Esophagus muscularis mucosa (tissue), 4 donors: Measurements from ENCODE around the gene ZNF41. TPM values are rescaled to one million over a fixed set of nuclear protein-coding genes. Genes with fewer than 3 reads are reported as not detected.

ENCODE experiments used
- DNase-seq: peaks from one replicate; pipeline ENCODE4 v3.0.0-alpha.2; 2017; ENCODE audit errors: extremely low spot score
- H3K27ac ChIP-seq, 4 donors: fragments of 200-600 bp; sonication (generic); replicated peaks in 1 of 4; 1 replicate in 3 of 4; 2 replicates in 1 of 4; pipeline ENCODE4 v1.5.1; 2016 to 2019; ENCODE audit warnings: mild to moderate bottlenecking in 1 of 4
- H3K27me3 ChIP-seq, 4 donors: fragments of 200-600 bp; sonication (generic); one replicate each; pipeline versions ENCODE4 v1.5.1 to v1.6.0; 2016 to 2019
- H3K36me3 ChIP-seq, 4 donors: fragments of 200-600 bp; sonication (generic); one replicate each; pipeline ENCODE4 v1.5.1; 2016 to 2019
- H3K4me1 ChIP-seq, 4 donors: fragments of 200-600 bp; sonication (generic); one replicate each; pipeline ENCODE4 v1.5.1; 2016 to 2019
- H3K4me3 ChIP-seq, 4 donors: fragments of 200-600 bp; sonication (generic); 1 replicate in 2 of 4; 2 replicates in 2 of 4; pipeline ENCODE4 v1.5.1; 2016 to 2019; ENCODE audit warnings: mild to moderate bottlenecking in 4 of 4, moderate library complexity in 1 of 4
- H3K9me3 ChIP-seq, 4 donors: fragments of 200-600 bp; sonication (generic); 1 replicate in 3 of 4; 2 replicates in 1 of 4; pipeline ENCODE4 v1.5.1; 2016 to 2019
- CTCF ChIP-seq, 3 experiments: fragments of 200-600 bp in 2 of 3; fragments of 450-650 bp in 1 of 3; sonication (generic) in 2 of 3; IDR thresholded peaks; one replicate each; pipeline ENCODE4 v1.5.1; 2017 to 2019; ENCODE audit warnings: antibody characterized with exemption in 3 of 3, mild to moderate bottlenecking in 2 of 3, moderate library complexity in 1 of 3
- EP300 ChIP-seq: sonication (generic); formaldehyde crosslinking; IDR thresholded peaks from one replicate; pipeline ENCODE4 v1.6.1; 2017; ENCODE audit warnings: antibody characterized with exemption
- POLR2A ChIP-seq: fragments of 450-650 bp; IDR thresholded peaks from one replicate; pipeline ENCODE4 v1.6.1; 2017; ENCODE audit warnings: antibody characterized with exemption, moderate library complexity, mild to moderate bottlenecking, low read depth
- POLR2AphosphoS5 ChIP-seq, 2 donors: sonication (generic); formaldehyde crosslinking; IDR thresholded peaks; one replicate each; pipeline ENCODE4 v1.6.1; 2017; ENCODE audit warnings: antibody characterized with exemption in 2 of 2
- WGBS: methylation state at CpG from one replicate; pipeline ENCODE4 v1.1.5; 2018; 5-methylcytosine and 5-hydroxymethylcytosine counted together
- intact Hi-C: fragments of 100-400 bp; cut with DNase I; formaldehyde crosslinking; loops from one replicate; pipeline ENCODE4 v1.15.1; 2023
- total RNA-seq, 4 donors: library from RNA; depleted of rRNA; stranded (reverse); fragments of >200 nt; gene quantifications; one replicate each; pipeline versions ENCODE4 v1.1.0 to v1.2.1, GENCODE V29; 2016

The ZNF41 gene
- total RNA-seq, 4 donors from 2014 or later = 7.5 to 9.0 (median 7.6) TPM

GRCh38 chrX:47481160-47481559, 1.9 kb downstream of the ZNF41 start:
- no peak for DNase-seq
- no peaks in the 10 kb centered on the region for H3K27me3 ChIP-seq
- H3K4me3 ChIP-seq = no peak overlapping the region
- H3K9me3 ChIP-seq = peaks cover 0 to 8% (median 0%) of the 10 kb centered on the region in 4 donors
- no peaks in the 10 kb centered on the region for H3K36me3 ChIP-seq
- no peak overlapping the region for H3K27ac ChIP-seq
- intact Hi-C loops = loop anchor here (5.0 kb wide), 1 partner anchor 41 kb away; no protein-coding TSS in a partner anchor
- 84% methylated on average over 2 of the region's 2 CpGs for WGBS
- no peak for TF ChIP-seq POLR2AphosphoS5 (IDR thresholded peaks at IDR 0.05)
- no peak for TF ChIP-seq EP300
- no peak for TF ChIP-seq POLR2A
- TF ChIP-seq CTCF (IDR thresholded peaks at IDR 0.05) = no peak
- peaks cover 0 to 29% (median 15%) of the 10 kb centered on the region in 4 donors for H3K4me1 ChIP-seq

GRCh38 chrX:47480576-47480975, 2.4 kb downstream of the ZNF41 start:
- Histone ChIP-seq H3K36me3 (no peaks in the 10 kb centered on the region), H3K27ac (no peak overlapping the region), H3K9me3 (peaks cover 0 to 8% (median 0%) of the 10 kb centered on the region in 4 donors), H3K4me3 (no peak overlapping the region), H3K27me3 (no peaks in the 10 kb centered on the region), H3K4me1 (peaks cover 0 to 29% (median 15%) of the 10 kb centered on the region in 4 donors)
- WGBS = 25% methylated on average over 2 of the region's 2 CpGs
- intact Hi-C loops = loop anchor here (5.0 kb wide), 1 partner anchor 42 kb away; no protein-coding TSS in a partner anchor
- no peak for DNase-seq
- TF ChIP-seq EP300 = no peak
- no peak for TF ChIP-seq POLR2A
- TF ChIP-seq POLR2AphosphoS5 (IDR thresholded peaks at IDR 0.05) = no peak
- no peak for TF ChIP-seq CTCF (IDR thresholded peaks at IDR 0.05)

- TF ChIP-seq POLR2AphosphoS5 (IDR thresholded peaks at IDR 0.05) (no peak), EP300 (no peak), CTCF (IDR thresholded peaks at IDR 0.05) (no peak), POLR2A (no peak)
Observed at GRCh38 chrX:47475476-47475875, 7.5 kb downstream of the ZNF41 start.

GRCh38 chrX:47467106-47467505, 15.9 kb downstream of the ZNF41 start:
- TF ChIP-seq EP300 (no peak), POLR2AphosphoS5 (IDR thresholded peaks at IDR 0.05) (no peak)
- 89% methylated on average over 3 of the region's 5 CpGs for WGBS

More at GRCh38 chrX:47475476-47475875, 7.5 kb downstream of the ZNF41 start:
- no peaks in the 10 kb centered on the region for H3K27me3 ChIP-seq
- intact Hi-C loops = no loop called here
- no peaks in the 10 kb centered on the region for H3K36me3 ChIP-seq
- H3K9me3 ChIP-seq = no peaks in the 10 kb centered on the region
- peaks cover 0 to 7% (median 2%) of the 10 kb centered on the region in 4 donors for H3K4me1 ChIP-seq
- DNase-seq = no peak
- H3K27ac ChIP-seq = no peak overlapping the region
- no peak overlapping the region for H3K4me3 ChIP-seq

GRCh38 chrX:47460561-47460960, 22.5 kb downstream of the ZNF41 start:
- Histone ChIP-seq H3K4me1 (no peaks in the 10 kb centered on the region), H3K4me3 (no peak overlapping the region), H3K27me3 (no peaks in the 10 kb centered on the region), H3K9me3 (peaks cover 0 to 3% (median 0%) of the 10 kb centered on the region in 4 donors), H3K36me3 (peaks cover 0 to 8% (median 7%) of the 10 kb centered on the region in 4 donors), H3K27ac (no peak overlapping the region)
- no peak for DNase-seq
- WGBS = 76% methylated on average over 1 of the region's 1 CpG
- intact Hi-C loops = no loop called here
- TF ChIP-seq POLR2A (no peak), EP300 (no peak), CTCF (IDR thresholded peaks at IDR 0.05) (no peak), POLR2AphosphoS5 (IDR thresholded peaks at IDR 0.05) (no peak)

More at GRCh38 chrX:47467106-47467505, 15.9 kb downstream of the ZNF41 start:
- no peaks in the 10 kb centered on the region for H3K9me3 ChIP-seq
- no peak overlapping the region for H3K27ac ChIP-seq
- H3K27me3 ChIP-seq = no peaks in the 10 kb centered on the region
- no peak overlapping the region for H3K4me3 ChIP-seq
- H3K36me3 ChIP-seq = peaks cover 0 to 16% (median 13%) of the 10 kb centered on the region in 4 donors
- intact Hi-C loops = no loop called here
- DNase-seq = no peak
- H3K4me1 ChIP-seq = no peaks in the 10 kb centered on the region
